GM12801 (cell line): ENCODE data around the gene AFAP1.

Source experiments
- TF ChIP-seq, protein P1 (sequence below): IDR thresholded peaks from one replicate; pipeline ENCODE4 v1.5.1; 2011; ENCODE audit warnings: control low read depth; ENCODE audit not compliant: insufficient read length; ENCODE audit errors: extremely low read depth

Gene AFAP1

GRCh38 chr4:7859326-7859725 is 80.3 kb downstream of the AFAP1 start:
- TF ChIP-seq, protein P1, sequence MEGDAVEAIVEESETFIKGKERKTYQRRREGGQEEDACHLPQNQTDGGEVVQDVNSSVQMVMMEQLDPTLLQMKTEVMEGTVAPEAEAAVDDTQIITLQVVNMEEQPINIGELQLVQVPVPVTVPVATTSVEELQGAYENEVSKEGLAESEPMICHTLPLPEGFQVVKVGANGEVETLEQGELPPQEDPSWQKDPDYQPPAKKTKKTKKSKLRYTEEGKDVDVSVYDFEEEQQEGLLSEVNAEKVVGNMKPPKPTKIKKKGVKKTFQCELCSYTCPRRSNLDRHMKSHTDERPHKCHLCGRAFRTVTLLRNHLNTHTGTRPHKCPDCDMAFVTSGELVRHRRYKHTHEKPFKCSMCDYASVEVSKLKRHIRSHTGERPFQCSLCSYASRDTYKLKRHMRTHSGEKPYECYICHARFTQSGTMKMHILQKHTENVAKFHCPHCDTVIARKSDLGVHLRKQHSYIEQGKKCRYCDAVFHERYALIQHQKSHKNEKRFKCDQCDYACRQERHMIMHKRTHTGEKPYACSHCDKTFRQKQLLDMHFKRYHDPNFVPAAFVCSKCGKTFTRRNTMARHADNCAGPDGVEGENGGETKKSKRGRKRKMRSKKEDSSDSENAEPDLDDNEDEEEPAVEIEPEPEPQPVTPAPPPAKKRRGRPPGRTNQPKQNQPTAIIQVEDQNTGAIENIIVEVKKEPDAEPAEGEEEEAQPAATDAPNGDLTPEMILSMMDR: no peak

DNA sequence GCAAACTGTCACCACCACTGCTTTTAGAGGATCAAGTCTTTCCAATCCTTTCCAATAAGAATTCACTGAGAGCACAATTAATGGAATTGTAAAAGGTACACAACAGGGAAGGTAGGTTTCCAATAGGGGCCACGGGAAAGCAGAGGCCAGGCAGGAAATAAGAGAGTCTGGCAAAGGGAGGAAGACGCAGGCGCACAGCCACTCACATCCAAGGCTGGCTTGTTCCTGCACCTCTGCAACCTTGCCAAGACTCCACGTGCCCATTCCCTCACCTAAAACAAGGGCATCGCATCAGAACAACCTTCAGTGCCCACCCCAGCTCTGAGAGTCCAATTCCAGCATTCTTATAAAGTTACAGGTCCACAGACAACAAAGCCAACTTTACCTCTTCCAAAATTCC is 81.2 kb downstream of the AFAP1 start:
- TF ChIP-seq, protein P1: no peak

GRCh38 chr4:7857993-7858392 is 81.7 kb downstream of the AFAP1 start:
- TF ChIP-seq, protein P1: no peak

GRCh38 chr4:7857238-7857701 is 82.4 kb downstream of the AFAP1 start:
- TF ChIP-seq, protein P1: no peak

DNA sequence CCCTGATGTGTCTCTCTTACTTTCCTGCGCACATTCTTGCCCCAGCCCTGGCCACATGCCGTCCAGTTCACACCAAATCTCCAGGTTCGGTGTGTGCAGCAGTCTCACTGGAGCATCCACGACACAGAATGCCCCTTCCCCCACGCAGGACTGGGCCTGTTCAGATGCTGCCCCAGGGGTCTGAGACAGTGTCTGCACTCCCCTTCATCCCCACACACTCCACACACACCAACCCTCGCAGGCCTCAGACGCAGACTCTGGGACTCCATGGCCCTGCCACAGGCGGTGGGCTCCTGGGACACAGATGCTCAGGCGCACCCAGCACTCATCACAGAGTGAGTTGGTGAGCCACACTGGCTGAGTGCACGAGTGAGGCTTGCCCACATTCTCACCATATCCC is 83.9 kb downstream of the AFAP1 start:
- TF ChIP-seq, protein P1: no peak

DNA sequence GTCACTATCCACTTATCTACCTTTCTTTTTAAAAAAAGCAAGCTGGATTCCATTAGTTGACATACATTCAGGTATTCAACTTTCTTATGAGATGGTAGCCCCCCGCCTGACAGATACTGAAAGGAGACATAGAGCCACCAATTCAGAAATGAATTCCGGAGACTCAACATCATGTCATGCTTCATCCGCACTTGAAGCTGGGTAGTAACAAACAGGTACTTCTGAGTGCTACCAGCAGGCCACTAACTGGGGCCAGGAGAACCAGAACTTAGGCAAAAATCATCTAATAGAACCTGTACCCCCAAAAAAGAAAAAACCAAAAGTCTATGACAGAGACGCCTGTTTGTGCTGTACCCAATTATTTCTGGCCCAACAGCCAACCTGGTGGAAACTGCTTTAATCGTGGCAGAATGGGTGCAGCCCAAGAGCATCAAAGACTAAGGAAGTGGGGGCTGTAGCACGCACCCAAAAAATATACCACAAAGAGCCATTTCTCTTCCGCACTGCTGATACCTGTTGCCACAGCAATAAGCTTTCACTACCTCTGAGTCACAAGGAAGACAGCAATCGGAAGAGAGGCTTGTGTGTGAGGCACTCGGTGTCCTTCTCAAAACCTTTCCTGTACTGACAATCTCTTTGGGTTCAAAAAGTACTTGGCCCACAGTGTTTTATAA is 84.8 kb downstream of the AFAP1 start:
- TF ChIP-seq, protein P1: no peak

DNA sequence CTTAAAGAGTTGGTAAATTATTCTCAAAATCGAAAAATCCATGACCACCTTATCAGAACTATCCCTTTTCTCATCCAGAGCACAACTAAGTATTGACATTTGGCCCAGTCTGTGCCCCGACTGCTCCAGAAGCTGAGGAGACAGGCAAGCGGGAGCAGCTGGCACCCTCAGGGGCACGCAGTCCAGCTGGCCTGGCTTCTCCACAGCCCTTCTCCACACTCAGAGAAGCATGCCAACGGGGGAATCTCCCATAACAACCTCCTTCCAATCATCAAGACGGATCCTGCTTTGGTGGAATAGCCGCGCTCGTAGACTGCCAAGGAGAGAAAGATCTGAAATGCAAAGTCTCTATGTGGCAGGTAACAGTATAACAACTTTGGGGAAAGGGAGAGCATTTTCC is 85.4 kb downstream of the AFAP1 start:
- TF ChIP-seq, protein P1: no peak
